ENCODE results near the gene RHBDD2.
A peak's percentile ranks its signal among the peaks of the same experiment; 100 is the strongest.
"Not testable (repeated sequence)": the region's sequence is repeated elsewhere in the genome, so short reads cannot be mapped to it uniquely, and the experiment has no call there.

RHBDD2 gene

GRCh38 chr7:75866114-75866488, 12.7 kb upstream of the RHBDD2 start:
- H3K4me1 ChIP-seq (ENCODE audit: control insufficient read depth in 1 of 2, insufficient read depth in 2 of 2, low read length in 2 of 2) = peaks cover 4 to 8% of the 10 kb centered on the region in 2 donors
- H3K4me3 ChIP-seq (ENCODE audit: low read depth in 1 of 2, low read length in 2 of 2) = no peak overlapping the region
- H3K27me3 ChIP-seq (ENCODE audit: control insufficient read depth in 1 of 2, insufficient read depth in 2 of 2, low read length in 2 of 2) = no peaks in the 10 kb centered on the region
- peak overlapping the region in 1 of 2 donors; percentile 26 for H3K9ac ChIP-seq (ENCODE audit: low read depth in 1 of 2, low read length in 2 of 2)
- H3K36me3 ChIP-seq (ENCODE audit: control insufficient read depth in 1 of 2, insufficient read depth in 2 of 2, low read length in 2 of 2) = no peaks in the 10 kb centered on the region
- H3K9me3 ChIP-seq (ENCODE audit: control insufficient read depth in 1 of 2, low read length in 2 of 2) = no peaks in the 10 kb centered on the region
- no peak overlapping the region for H3K27ac ChIP-seq (ENCODE audit: low read depth, low read length)

DNA sequence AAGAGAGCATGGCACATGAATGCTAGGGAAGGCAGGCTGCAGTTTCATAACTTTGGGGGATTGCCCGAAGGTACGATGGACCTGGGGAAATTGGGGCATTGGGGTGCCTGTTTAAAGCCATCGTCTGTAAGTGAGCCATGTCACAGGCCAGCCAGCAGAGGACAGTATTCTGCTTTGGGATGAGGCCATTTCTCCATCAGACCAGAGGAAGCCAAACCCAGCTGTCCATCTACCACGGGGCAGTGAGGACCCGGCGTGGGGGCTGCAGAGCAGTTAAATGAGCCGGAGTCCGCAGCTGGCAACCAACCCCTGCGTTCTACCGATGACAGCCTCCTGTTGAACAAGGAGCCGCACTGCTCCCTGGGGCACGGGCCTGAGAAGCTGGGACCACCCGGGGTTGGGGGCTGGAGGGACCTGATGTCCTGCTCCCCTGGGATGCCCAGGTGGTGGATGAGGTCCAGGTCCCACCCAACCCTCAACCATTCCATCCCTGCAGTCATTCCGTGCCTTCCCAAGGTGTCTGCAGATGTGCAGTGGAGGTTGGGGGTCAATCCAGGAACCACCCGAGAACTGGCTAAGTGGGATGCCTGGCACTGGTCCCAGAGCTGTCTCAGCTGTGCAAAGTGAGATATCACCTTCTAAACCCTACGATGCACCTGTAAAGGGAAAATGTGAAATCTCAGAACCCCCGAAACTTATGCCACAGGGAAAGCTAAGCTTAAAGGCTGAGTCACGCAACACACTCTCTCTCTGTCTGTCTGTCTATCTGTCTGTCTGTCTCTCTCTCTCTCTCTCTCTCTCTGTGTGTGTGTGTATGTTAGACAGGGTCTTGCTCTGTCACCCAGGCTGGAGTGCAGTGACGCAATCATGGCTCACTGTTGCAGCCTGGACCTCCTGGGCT, 12.1 kb upstream of the RHBDD2 start:
- Histone ChIP-seq H3K27ac (ENCODE audit: low read depth, low read length) (no peak overlapping the region), H3K9ac (ENCODE audit: low read depth in 1 of 2, low read length in 2 of 2) (peak overlapping the region in 1 of 2 donors; percentile 26), H3K4me3 (ENCODE audit: low read depth in 1 of 2, low read length in 2 of 2) (no peak overlapping the region), H3K4me1 (ENCODE audit: control insufficient read depth in 1 of 2, insufficient read depth in 2 of 2, low read length in 2 of 2) (peaks cover 4 to 8% of the 10 kb centered on the region in 2 donors), H3K27me3 (ENCODE audit: control insufficient read depth in 1 of 2, insufficient read depth in 2 of 2, low read length in 2 of 2) (no peaks in the 10 kb centered on the region), H3K36me3 (ENCODE audit: control insufficient read depth in 1 of 2, insufficient read depth in 2 of 2, low read length in 2 of 2) (no peaks in the 10 kb centered on the region), H3K9me3 (ENCODE audit: control insufficient read depth in 1 of 2, low read length in 2 of 2) (no peaks in the 10 kb centered on the region)

- Histone ChIP-seq H3K4me3 (ENCODE audit: low read depth in 1 of 2, low read length in 2 of 2) (no peak overlapping the region), H3K9me3 (ENCODE audit: control insufficient read depth in 1 of 2, low read length in 2 of 2) (no peaks in the 10 kb centered on the region), H3K9ac (ENCODE audit: low read depth in 1 of 2, low read length in 2 of 2) (no peak overlapping the region), H3K27me3 (ENCODE audit: control insufficient read depth in 1 of 2, insufficient read depth in 2 of 2, low read length in 2 of 2) (no peaks in the 10 kb centered on the region), H3K4me1 (ENCODE audit: control insufficient read depth in 1 of 2, insufficient read depth in 2 of 2, low read length in 2 of 2) (peaks cover 4 to 8% of the 10 kb centered on the region in 2 donors), H3K27ac (ENCODE audit: low read depth, low read length) (no peak overlapping the region), H3K36me3 (ENCODE audit: control insufficient read depth in 1 of 2, insufficient read depth in 2 of 2, low read length in 2 of 2) (no peaks in the 10 kb centered on the region)
Observed at GRCh38 chr7:75867390-75867717, 11.5 kb upstream of the RHBDD2 start.

DNA sequence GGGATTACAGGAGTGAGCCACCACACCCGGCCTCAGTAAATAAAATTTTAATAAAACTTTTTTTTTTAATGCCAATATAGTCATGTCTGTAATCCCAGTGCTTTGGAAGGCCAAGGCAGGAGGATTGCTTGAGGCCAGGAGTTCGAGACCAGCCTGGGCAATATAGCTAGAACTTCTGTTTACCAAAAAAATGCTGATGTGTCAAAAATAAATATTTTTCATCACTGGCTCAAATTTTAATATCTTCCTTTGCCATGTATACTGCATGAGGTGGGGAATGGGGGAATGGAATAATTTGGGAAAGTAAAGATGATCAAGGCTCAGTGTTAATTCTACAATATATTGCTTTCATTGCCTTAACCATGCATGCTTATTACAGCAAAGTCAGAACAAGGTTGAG, 10.7 kb upstream of the RHBDD2 start:
- Histone ChIP-seq H3K27me3 (ENCODE audit: control insufficient read depth in 1 of 2, insufficient read depth in 2 of 2, low read length in 2 of 2) (no peaks in the 10 kb centered on the region), H3K9ac (ENCODE audit: low read depth in 1 of 2, low read length in 2 of 2) (no peak overlapping the region), H3K36me3 (ENCODE audit: control insufficient read depth in 1 of 2, insufficient read depth in 2 of 2, low read length in 2 of 2) (no peaks in the 10 kb centered on the region), H3K9me3 (ENCODE audit: control insufficient read depth in 1 of 2, low read length in 2 of 2) (no peaks in the 10 kb centered on the region), H3K4me3 (ENCODE audit: low read depth in 1 of 2, low read length in 2 of 2) (no peak overlapping the region), H3K27ac (ENCODE audit: low read depth, low read length) (no peak overlapping the region), H3K4me1 (ENCODE audit: control insufficient read depth in 1 of 2, insufficient read depth in 2 of 2, low read length in 2 of 2) (peaks cover 4 to 8% of the 10 kb centered on the region in 2 donors)

GRCh38 chr7:75869776-75870379, 9.0 kb upstream of the RHBDD2 start:
- Histone ChIP-seq H3K4me3 (ENCODE audit: low read depth in 1 of 2, low read length in 2 of 2) (no peak overlapping the region), H3K9me3 (ENCODE audit: control insufficient read depth in 1 of 2, low read length in 2 of 2) (no peaks in the 10 kb centered on the region), H3K27me3 (ENCODE audit: control insufficient read depth in 1 of 2, insufficient read depth in 2 of 2, low read length in 2 of 2) (no peaks in the 10 kb centered on the region), H3K9ac (ENCODE audit: low read depth in 1 of 2, low read length in 2 of 2) (no peak overlapping the region), H3K36me3 (ENCODE audit: control insufficient read depth in 1 of 2, insufficient read depth in 2 of 2, low read length in 2 of 2) (no peaks in the 10 kb centered on the region), H3K27ac (ENCODE audit: low read depth, low read length) (no peak overlapping the region), H3K4me1 (ENCODE audit: control insufficient read depth in 1 of 2, insufficient read depth in 2 of 2, low read length in 2 of 2) (peaks cover 4 to 8% of the 10 kb centered on the region in 2 donors)

GRCh38 chr7:75870557-75871161, 8.2 kb upstream of the RHBDD2 start:
- Histone ChIP-seq H3K36me3 (ENCODE audit: control insufficient read depth in 1 of 2, insufficient read depth in 2 of 2, low read length in 2 of 2) (no peaks in the 10 kb centered on the region), H3K9me3 (ENCODE audit: control insufficient read depth in 1 of 2, low read length in 2 of 2) (no peaks in the 10 kb centered on the region)

GRCh38 chr7:75872073-75872782, 6.6 kb upstream of the RHBDD2 start:
- H3K36me3 ChIP-seq (ENCODE audit: control insufficient read depth in 1 of 2, insufficient read depth in 2 of 2, low read length in 2 of 2) = no peaks in the 10 kb centered on the region
- H3K9ac ChIP-seq (ENCODE audit: low read depth in 1 of 2, low read length in 2 of 2) = no peak overlapping the region
- no peaks in the 10 kb centered on the region for H3K9me3 ChIP-seq (ENCODE audit: control insufficient read depth in 1 of 2, low read length in 2 of 2)
- H3K27ac ChIP-seq (ENCODE audit: low read depth, low read length) = no peak overlapping the region
- H3K4me3 ChIP-seq (ENCODE audit: low read depth in 1 of 2, low read length in 2 of 2) = no peak overlapping the region
- peaks cover 0 to 4% of the 10 kb centered on the region in 2 donors for H3K4me1 ChIP-seq (ENCODE audit: control insufficient read depth in 1 of 2, insufficient read depth in 2 of 2, low read length in 2 of 2)
- no peaks in the 10 kb centered on the region for H3K27me3 ChIP-seq (ENCODE audit: control insufficient read depth in 1 of 2, insufficient read depth in 2 of 2, low read length in 2 of 2)

More at GRCh38 chr7:75870557-75871161, 8.2 kb upstream of the RHBDD2 start:
- no peaks in the 10 kb centered on the region for H3K27me3 ChIP-seq (ENCODE audit: control insufficient read depth in 1 of 2, insufficient read depth in 2 of 2, low read length in 2 of 2)
- no peak overlapping the region for H3K9ac ChIP-seq (ENCODE audit: low read depth in 1 of 2, low read length in 2 of 2)
- peaks cover 4 to 8% of the 10 kb centered on the region in 2 donors for H3K4me1 ChIP-seq (ENCODE audit: control insufficient read depth in 1 of 2, insufficient read depth in 2 of 2, low read length in 2 of 2)
- H3K27ac ChIP-seq (ENCODE audit: low read depth, low read length) = no peak overlapping the region
- H3K4me3 ChIP-seq (ENCODE audit: low read depth in 1 of 2, low read length in 2 of 2) = no peak overlapping the region

GRCh38 chr7:75874180-75874579, 4.7 kb upstream of the RHBDD2 start:
- H3K4me3 ChIP-seq (ENCODE audit: low read depth in 1 of 2, low read length in 2 of 2); H3K9me3 ChIP-seq (ENCODE audit: control insufficient read depth in 1 of 2, low read length in 2 of 2); H3K36me3 ChIP-seq (ENCODE audit: control insufficient read depth in 1 of 2, insufficient read depth in 2 of 2, low read length in 2 of 2); H3K9ac ChIP-seq (ENCODE audit: low read depth in 1 of 2, low read length in 2 of 2); H3K27me3 ChIP-seq (ENCODE audit: control insufficient read depth in 1 of 2, insufficient read depth in 2 of 2, low read length in 2 of 2); H3K27ac ChIP-seq (ENCODE audit: low read depth, low read length): not testable (repeated sequence)
- peaks cover 8 to 10% of the 10 kb centered on the region in 2 donors for H3K4me1 ChIP-seq (ENCODE audit: control insufficient read depth in 1 of 2, insufficient read depth in 2 of 2, low read length in 2 of 2)

GRCh38 chr7:75875113-75876080, 3.4 kb upstream of the RHBDD2 start:
- no peaks in the 10 kb centered on the region for H3K9me3 ChIP-seq (ENCODE audit: control insufficient read depth in 1 of 2, low read length in 2 of 2)
- no peak overlapping the region for H3K9ac ChIP-seq (ENCODE audit: low read depth in 1 of 2, low read length in 2 of 2)
- no peaks in the 10 kb centered on the region for H3K27me3 ChIP-seq (ENCODE audit: control insufficient read depth in 1 of 2, insufficient read depth in 2 of 2, low read length in 2 of 2)
- no peaks in the 10 kb centered on the region for H3K36me3 ChIP-seq (ENCODE audit: control insufficient read depth in 1 of 2, insufficient read depth in 2 of 2, low read length in 2 of 2)
- no peak overlapping the region for H3K4me3 ChIP-seq (ENCODE audit: low read depth in 1 of 2, low read length in 2 of 2)
- peaks cover 14 to 18% of the 10 kb centered on the region in 2 donors for H3K4me1 ChIP-seq (ENCODE audit: control insufficient read depth in 1 of 2, insufficient read depth in 2 of 2, low read length in 2 of 2)
- no peak overlapping the region for H3K27ac ChIP-seq (ENCODE audit: low read depth, low read length)

All from duodenal mucosa (tissue), 2 donors.